Urothelium cell line (cell line): ENCODE measurements around the gene GAS7.

ENCODE experiments used
- DNase-seq: peaks from one replicate; pipeline ENCODE4 v3.0.0; 2011; ENCODE audit warnings: low spot score, mixed read lengths
- FAIRE-seq: peaks from 2 replicates; lab custom pipeline; 2011; peaks lifted over from hg19 to GRCh38; lab: Jason Lieb, UNC

Gene GAS7

DNA sequence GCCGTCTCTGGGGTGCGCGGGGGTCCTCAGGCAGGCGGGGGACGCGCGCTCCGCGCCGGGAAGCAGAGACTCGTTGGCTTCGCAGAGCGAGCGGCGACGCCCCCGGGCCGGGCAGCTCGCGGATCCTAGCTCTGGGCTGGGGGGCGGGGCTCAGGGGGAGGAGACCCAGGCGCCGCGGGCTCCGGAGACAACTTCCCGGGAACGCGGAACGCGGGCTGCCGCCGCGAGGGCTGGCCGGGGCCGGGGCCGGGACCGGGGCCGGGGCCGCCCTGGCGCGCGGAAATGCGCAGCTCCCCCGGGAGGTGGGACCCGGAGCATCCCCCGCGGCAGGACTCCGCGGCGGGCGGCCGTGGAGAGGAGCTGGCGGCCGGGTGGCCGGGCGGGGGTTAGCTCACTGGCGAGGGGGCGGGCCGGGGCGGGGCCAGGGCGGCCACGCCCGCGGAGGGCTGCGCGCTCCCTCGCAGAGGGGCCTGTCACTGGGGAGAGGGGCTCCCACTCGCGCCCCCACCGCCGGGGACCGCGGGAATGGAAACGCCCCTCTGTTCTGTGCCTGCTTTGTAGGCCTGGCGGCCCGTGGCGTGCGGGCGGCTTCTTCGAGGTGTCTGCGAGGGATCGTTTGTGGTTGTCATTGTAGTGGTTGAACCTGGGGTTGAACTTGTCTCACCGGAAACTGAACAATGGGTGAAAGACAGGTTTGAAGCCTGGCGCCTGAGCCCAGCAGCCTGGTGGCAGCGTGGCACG lies at the start of gene GAS7:
Gene GAS7 (minus strand): TSS at position 98 of the 741 bp plus-strand sequence.
- DNase-seq (peak; percentile 77), FAIRE-seq (no peak)

DNA sequence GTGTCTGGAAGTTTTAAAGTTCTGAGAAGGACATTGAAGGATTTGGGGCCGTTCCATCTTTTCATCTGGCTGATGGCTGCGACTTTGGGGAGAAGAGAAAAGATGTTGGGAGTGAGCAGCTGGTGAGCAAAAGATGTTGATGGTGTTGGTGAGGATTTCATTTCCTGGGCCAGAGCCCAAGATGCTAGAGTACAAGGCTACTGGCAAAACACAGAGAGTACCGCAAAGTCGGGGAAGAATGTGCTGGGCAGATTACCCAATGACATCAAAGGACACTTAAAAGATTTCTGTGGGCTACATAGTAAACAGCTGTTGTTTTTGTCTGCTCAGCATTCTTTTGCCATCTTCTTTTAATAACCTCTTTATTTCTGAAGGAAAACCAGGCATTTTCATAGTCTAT lies 49.4 kb upstream of the GAS7 start:
- FAIRE-seq (no peak), DNase-seq (no peak)

DNA sequence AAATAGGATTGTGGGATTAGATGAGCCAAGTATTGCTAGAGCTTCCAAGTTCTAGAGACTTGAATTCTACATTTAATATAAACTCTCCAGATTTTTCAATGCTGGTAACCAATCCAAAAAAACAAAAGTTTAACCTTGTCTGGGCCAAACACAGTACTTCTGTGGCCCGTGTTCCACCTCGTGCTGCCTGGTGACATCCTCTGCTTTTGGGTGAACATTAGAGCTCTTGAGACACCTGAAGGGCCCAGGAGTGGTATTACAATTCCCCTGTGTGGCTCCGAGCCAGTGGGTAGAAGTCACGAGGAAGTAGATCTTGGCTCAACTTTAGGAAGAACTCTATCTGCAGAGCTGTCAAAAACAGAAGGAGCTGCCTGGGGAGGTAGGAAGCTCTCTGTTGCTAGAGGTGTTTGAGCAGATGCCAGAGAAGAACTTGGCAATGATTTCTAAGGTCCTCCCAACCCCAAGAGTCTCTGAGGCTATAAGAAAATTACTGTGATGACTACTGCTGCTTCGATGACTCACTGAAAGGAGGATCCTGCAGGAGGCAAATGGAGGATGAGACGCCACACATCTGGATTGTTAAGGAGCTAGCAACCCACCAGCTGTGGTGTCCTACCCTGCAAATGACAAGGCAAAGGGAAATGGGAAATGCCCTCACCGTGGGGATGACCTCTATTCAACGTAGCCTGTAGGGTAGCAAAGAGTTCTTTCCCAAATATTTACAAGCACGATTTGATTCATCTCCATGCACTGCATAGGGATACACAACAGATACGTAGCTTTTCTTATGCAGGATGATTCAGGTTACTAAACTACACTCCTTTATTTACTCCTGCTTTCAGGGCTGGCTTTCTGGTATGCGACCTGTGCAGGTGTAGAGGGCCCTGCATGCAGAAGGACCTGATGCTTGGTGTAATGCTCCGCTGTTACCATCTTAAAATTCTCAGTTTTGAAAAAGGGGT lies 45.8 kb upstream of the GAS7 start:
- FAIRE-seq: no peak
- peak; percentile 12 for DNase-seq

DNA sequence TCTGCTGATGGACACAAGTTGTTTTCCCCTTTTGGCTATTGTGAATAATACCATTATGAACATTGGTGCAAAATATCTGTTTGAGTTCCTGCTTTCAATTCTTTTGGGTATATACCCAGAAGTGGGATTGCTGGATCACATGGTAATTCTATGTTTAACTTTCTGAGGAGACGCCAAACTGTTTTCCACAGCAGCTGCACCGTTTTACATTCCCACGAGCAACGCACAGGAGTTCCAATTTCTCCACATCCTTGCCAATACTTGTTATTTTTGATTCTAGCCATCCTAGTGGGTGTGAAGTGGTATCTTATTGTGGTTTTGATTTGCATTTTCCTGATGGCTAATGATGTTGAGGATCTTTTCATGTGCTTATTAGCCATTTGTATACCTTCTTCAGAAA lies 43.4 kb upstream of the GAS7 start:
- no peak for DNase-seq
- no peak for FAIRE-seq

DNA sequence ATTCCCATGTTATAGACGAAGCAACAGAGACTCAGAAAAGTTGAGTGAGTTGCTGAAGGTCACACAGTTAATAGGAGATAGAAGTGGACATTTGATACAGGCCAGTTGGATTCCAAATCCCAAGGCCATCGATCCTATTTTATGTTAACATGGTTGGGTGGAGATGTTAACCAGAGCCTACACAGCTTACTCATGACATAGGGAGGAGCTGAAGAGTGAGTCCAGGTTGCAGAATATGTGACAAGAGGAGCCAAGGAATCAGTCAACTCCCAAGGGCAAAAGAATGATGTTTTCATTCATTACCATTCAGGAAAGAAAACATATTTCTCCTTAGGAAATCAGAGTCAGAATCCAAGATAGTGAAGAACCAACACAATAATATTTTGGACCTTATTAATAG lies 40.3 kb upstream of the GAS7 start:
- no peak for DNase-seq
- FAIRE-seq: no peak

DNA sequence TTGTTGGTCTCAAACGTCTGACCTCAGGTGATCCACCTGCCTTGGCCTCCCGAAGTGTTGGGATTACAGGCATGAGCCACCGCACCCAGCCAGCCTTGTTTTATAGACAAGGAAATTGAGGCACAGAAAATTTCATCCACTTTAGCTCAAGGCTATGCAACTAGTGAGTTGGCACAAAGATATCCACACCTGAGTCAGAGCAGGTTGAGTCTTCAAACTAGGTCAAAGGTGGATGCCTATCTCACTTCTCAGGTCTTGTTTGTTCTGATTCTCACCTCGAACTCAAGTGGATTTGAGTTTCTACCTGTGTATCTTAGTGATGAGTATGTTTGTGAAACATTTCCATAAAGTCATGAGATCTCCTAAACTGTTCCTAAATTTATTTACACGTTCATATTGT lies 35.6 kb upstream of the GAS7 start:
- no peak for DNase-seq
- no peak for FAIRE-seq

DNA sequence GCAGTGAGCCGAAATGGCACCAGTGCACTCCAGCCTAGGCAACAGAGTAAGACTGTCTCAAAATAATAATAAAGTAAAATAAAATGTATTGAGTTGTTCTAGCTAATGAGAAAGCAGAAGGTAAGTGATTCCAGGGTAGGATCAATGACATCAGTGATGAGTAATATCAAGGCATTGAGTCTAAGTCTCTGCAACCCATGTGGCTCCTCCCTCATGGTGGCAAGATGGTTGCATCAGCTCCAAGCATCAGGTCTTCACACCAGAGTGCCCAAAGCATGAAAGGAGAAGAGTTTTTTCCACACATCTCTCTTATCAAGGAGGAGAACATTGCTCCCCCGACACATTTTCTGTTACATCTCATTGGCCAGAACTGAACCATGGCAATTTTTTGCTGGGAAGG lies 34.8 kb upstream of the GAS7 start:
- no peak for FAIRE-seq

DNA sequence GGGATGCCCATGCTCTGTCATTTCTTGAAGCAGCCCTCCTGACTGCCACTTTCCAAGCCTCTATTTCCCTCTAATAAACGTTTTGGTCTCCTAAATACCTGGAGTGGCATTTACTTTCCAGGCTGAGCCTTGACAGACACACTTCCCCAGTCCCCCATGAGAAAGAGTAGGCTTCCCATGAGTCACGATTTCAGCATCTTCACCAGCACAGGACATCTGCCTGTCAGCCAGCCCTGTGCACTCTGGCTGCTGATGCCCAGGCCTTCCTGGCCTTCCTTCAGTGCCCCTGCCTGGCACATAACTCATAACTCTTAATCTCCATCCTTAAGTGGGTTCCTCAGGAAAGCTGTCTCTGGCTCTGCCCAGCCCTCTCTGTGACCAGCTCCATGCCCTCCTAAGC lies 30.8 kb upstream of the GAS7 start:
- no peak for FAIRE-seq
- no peak for DNase-seq

More for the DNA sequence above, 34.8 kb upstream of the GAS7 start:
- DNase-seq: no peak

DNA sequence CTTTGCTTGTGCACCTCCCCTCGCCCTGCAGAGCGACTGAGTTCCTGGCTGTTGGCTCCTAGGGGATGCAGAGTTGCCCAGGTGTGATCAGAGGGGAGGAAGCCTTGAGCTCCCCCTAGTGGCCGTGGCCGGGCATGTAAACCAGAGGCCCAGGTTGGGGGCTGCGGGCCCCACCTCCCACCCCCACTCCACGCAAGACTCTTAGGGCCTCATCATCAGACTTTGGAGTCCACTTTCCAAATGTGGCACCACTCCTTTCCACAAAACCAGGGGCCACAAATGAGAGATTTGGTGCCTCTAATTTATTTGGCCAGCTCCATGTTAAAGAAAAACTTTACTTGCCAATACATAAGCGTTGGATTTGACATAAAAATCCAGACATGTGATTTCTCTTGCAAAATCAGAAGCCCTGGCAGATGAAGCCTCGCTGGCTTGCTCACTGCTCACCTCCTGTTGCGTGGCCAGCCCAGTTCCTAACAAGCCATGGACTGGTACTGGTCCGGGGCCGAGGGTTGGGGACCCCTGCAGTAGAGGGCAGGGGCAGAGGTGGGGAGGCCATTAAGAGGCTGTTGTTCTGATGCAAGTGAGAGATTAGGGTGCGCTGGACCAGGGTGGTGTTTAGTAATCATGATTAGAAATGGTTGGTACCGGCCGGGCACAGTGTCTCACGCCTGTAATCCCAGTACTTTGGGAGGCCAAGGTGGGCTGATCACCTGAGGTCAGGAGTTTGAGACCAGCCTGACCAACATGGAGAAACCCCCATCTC lies 28.7 kb upstream of the GAS7 start:
- FAIRE-seq (no peak), DNase-seq (peak; percentile 60)

DNA sequence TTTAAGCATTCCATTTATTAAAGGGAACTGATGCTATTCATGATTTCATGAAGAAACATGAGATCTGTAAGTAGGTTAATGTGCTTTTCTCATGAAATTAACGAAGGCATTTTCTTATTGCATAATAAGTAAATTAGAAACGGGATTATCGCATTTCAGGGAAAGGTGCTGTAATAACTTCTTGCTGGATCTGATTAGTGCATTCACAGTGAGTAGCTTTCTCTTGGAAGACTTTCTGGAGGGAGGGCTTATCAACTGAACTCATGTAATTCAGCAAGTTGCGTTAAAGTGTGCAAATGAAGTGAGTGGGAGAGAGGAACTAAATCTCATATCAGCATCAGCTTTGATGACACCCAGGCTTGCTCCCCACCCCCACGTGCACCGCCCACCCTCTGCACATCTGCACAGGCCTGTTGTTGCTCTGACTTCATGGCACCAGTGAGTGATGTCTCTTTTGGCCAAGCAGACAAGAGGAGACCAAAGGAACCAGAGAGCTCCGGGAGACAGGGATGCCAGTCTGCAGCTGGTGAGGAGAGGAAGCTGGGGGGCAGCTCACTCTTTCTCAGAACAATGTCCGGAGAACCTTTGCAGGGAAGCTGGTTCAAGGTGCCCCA lies 26.3 kb upstream of the GAS7 start:
- DNase-seq: no peak
- FAIRE-seq: no peak

DNA sequence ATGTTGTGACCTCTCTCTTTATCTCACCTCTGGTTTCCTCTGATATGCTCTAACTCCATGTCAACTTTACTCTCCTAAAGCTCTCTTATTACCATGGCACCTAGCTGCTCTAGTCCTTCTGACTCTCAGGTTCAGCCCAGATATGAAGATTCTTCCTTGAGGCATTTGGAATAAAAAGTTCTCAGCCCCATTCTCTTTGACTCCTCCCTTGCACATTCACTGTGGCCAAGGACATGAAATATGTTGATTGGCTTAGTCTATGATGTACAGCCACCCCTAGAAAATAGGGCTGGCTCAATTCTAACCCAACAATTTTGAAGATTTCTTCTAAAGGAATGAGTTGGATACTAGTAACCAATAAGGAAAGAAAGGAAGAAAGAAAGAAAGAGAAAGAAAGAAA lies 20.8 kb upstream of the GAS7 start:
- no peak for FAIRE-seq
- no peak for DNase-seq

DNA sequence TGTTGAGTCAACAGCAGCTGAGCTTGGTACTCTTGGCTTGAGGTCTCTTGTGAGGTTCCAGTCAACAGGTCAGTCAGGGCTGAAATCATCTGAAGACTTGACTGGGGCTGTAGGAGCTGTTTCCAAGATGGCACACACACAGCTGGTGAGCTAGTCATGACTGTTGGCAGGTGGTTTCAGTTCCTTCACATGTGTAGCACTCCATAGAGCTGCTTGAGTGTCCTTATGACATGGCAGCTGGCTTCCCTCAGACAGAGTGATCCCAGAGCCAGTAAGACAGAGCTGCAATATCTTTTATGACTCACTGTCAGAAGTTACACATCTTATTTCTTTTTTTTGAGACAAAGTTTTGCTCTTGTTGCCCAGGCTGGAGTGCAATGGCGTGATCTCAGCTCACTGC lies 19.5 kb upstream of the GAS7 start:
- DNase-seq (no peak), FAIRE-seq (no peak)

DNA sequence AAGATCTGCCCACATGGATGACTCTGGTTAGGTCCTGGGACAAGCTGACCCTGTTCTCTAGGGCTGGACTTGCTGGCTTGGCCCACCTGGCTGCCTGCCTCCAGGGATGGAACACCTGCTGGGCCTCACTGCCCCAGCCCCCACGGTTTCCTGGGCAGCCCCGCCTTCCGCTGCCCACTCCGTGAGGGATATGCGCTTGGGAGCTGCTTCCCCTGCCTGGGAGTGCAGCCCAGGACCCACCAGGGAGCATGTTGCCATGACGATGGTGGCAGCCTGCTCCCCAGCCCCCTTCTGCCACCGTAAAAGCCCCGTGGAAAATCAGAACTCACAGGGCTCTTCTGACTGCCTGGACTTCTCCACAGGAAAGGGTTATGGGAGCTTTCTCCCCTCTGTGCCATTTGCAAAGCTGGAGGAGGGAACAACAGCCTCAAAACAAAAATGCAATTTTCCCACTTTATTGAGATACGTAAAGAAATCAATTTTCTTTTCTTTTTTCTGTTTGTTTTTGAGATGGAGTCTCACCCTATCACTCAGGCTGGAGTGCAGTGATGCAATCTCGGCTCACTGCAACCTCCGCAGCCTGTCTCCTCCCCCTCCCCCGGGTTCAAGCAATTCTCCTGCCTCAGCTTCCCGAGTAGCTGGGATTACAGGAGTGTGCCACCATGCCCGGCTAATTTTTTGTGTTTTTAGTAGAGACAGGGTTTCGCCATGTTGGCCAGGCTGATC lies 18.0 kb upstream of the GAS7 start:
- FAIRE-seq: no peak
- DNase-seq: no peak

DNA sequence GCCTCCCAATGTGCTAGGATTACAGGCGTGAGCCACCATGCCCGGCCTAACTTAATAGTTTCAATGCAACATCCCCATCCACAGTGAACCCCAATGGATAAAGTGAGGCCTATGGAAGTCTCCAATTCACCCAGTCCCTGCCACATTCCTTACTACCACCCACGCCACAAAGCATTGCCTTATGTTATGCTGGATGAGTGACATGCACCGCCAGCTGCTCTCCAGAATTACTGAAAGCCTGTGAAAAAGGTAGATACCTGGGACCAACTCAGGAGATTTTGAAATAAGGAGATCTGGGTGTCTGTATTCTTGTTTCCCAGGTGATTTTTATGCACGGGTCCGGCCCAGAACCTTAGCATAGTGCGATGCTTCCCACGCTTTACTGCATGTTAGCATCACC lies 16.9 kb upstream of the GAS7 start:
- no peak for DNase-seq
- no peak for FAIRE-seq

DNA sequence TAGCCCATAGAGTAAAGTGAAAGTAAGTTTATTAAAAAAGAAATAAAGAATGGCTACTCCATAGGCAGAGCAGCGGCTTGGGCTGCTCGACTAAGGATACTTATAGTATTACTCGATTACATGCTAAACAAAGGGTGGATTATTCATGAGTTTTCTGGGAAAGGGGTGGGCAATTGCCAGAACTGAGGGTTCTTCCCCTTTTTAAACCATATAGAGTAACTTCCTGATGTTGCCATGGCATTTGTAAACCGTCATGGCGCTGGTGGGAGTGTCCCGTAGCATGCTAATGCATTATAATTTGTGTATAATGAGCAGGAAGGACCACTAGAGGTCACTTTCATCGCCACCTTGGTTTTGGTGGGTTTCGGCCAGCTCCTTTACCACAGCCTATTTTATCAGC lies 13.3 kb upstream of the GAS7 start:
- FAIRE-seq: no peak
- no peak for DNase-seq

DNA sequence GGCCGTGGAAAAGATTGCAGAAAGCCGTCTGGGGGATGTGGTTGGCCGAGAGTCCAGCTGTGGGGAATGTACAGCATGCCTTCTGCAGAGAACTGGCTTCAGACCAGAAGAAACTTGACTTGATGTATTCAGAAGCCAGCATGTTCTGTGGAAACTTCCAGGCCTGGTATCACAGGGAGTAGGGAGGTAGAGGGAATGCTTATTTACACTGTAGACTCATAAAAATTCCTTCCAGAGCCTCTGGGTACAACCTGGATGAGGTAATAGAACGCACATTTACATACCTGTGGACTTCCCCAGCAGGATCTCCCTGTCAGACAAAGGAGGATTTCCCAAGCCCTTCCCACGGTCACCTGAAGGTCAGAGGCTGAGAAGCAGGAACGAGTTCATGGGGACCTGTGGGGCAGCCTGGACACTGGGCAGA lies 11.8 kb upstream of the GAS7 start:
- FAIRE-seq (no peak), DNase-seq (peak; percentile 15)

DNA sequence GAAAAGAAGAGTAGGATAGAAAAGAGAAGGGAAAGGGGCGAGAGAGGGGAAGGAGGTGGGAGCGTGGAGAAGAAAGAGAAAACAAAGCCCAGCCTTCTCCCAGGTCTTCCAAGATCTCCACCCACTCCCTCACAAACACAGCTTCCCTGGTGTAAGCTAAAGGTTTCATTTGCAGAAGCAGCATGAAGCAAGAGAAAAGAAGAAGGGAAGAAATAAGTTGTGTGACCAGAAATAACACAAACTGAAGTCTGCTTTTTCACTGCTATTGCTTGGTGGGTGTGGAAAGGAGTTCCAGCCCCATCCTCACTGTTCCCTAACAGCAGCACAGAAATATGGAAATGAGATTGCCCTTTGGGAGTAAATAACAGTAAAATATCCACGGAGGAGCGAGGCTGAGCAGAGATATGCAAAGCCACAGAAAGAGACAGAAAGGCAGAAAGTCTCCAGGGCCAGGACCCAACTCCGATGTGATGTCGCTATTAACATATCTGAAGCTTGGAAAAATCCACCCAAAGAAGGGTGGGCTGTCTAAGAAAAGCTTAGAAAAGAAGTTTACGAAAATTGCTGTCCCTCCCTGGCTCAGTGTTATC lies 10.3 kb upstream of the GAS7 start:
- no peak for FAIRE-seq
- DNase-seq: no peak

DNA sequence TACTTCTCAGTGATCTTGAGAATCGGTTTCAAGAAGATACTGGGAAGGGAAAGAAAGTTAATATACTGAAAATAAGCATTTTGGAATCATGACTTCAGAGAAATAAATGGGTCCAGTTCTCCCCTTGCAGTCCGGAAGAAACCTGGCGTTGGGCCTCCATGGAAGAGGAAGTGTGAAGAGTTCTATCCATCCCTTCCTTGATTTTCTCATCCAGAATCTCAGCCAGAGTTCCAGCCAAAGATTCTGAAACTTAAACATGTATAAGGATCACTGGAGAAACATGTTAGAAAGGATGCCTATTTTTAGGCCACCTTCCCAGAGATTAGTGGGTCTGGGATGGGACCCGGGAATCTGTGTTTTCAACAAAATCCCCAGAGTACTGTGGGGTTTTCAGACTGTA lies 8.7 kb upstream of the GAS7 start:
- no peak for DNase-seq
- no peak for FAIRE-seq

DNA sequence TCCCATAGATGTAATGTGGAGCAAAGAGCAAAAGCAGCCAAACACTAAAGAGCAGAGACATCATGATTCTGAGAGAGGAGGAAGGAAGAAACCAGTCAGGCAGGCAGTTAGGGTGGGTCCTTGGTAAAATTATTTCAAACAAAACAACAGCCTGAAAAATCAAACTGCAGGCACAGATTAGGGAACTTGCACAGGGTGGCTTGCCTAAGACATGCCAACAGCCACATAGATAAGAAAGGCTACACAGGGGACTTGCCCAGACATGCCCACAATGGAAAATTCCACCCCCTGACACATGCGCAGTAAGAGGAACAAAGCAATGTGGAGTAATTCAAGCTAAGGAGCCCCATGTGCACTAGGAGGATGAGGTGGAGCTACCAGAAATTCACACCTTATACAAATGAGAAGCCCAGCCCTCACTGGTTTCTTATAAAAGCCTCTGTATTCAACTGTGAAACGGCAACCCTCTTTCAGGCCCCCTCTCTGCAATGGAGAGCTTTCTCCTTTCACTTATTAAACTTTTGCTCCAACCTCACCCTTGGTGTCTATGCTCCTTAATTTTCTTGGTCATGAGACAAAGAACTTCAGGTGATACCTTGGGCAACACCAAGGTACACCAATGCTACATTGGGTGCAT lies 7.3 kb upstream of the GAS7 start:
- DNase-seq (no peak), FAIRE-seq (no peak)
